OCI-LY3 (cell line): ENCODE data around the gene SECTM1.
"Not testable (repeated sequence)": the region's sequence is repeated elsewhere in the genome, so short reads cannot be mapped to it uniquely, and the experiment has no call there.

Source experiments
- H2AFZ ChIP-seq: fragments of 200-600, 300-600 bp; shearing (Covaris generic); 2 replicates; pipeline ENCODE4 v1.6.0; 2014; ENCODE audit warnings: antibody characterized with exemption, low read depth, low read length
- H3K27ac ChIP-seq: fragments of 200-600, 300-600 bp; sonication (generic); 2 replicates; pipeline ENCODE4 v1.5.1; 2014; ENCODE audit warnings: mild to moderate bottlenecking, low read length, moderate library complexity, mixed read lengths
- H3K27me3 ChIP-seq: fragments of 200-600, 300-600 bp; sonication (generic); 2 replicates; pipeline ENCODE4 v1.6.1; 2014; ENCODE audit warnings: low read depth, low read length, mixed read lengths
- H3K36me3 ChIP-seq: fragments of 200-600, 300-600 bp; sonication (generic); replicated peaks from 2 replicates; pipeline ENCODE3; 2014; ENCODE audit warnings: low read depth, low read length, mixed read lengths
- H3K4me1 ChIP-seq: fragments of 300-600, 200-600 bp; sonication (generic); 2 replicates; pipeline ENCODE4 v1.6.1; 2014; ENCODE audit warnings: low read length, mixed read lengths
- H3K4me2 ChIP-seq: fragments of 200-600, 300-600 bp; sonication (generic); 2 replicates; pipeline ENCODE4 v1.6.1; 2014; ENCODE audit warnings: low read length, mixed read lengths
- H3K4me3 ChIP-seq: fragments of 300-600, 200-600 bp; sonication (generic); 2 replicates; pipeline ENCODE4 v1.5.1; 2014; ENCODE audit warnings: antibody characterized with exemption, mild to moderate bottlenecking, low read length, moderate library complexity
- H3K79me2 ChIP-seq: fragments of 300-600, 200-600 bp; shearing (Covaris generic); 2 replicates; pipeline ENCODE4 v1.6.1; 2014; ENCODE audit warnings: mild to moderate bottlenecking, low read length, mixed read lengths
- H3K9ac ChIP-seq: fragments of 300-600, 200-600 bp; shearing (Covaris generic); 2 replicates; pipeline ENCODE4 v1.6.0; 2014; ENCODE audit warnings: mild to moderate bottlenecking, low read length, moderate library complexity
- H3K9me3 ChIP-seq: fragments of 200-600, 300-600 bp; shearing (Covaris generic); 2 replicates; pipeline ENCODE4 v1.6.1; 2014; ENCODE audit warnings: low read length, mixed read lengths; ENCODE audit not compliant: insufficient read depth
- H4K20me1 ChIP-seq: fragments of 200-600, 300-600 bp; sonication (generic); 2 replicates; pipeline ENCODE4 v1.6.1; 2016; ENCODE audit warnings: low read length, mixed read lengths; ENCODE audit not compliant: insufficient read depth
- EZH2phosphoT487 ChIP-seq: fragments of 200-600 bp; shearing (Covaris generic); IDR thresholded peaks from 2 replicates; pipeline ENCODE4 v1.6.1; 2018; ENCODE audit warnings: antibody characterized with exemption, mixed run types, low read depth
- TF ChIP-seq, protein P1 (sequence below): fragments of 200-600, 300-600 bp; sonication (generic); IDR thresholded peaks from 2 replicates; pipeline ENCODE4 v1.5.1; 2014; ENCODE audit warnings: antibody characterized with exemption, low read length, low read depth

Gene SECTM1

DNA sequence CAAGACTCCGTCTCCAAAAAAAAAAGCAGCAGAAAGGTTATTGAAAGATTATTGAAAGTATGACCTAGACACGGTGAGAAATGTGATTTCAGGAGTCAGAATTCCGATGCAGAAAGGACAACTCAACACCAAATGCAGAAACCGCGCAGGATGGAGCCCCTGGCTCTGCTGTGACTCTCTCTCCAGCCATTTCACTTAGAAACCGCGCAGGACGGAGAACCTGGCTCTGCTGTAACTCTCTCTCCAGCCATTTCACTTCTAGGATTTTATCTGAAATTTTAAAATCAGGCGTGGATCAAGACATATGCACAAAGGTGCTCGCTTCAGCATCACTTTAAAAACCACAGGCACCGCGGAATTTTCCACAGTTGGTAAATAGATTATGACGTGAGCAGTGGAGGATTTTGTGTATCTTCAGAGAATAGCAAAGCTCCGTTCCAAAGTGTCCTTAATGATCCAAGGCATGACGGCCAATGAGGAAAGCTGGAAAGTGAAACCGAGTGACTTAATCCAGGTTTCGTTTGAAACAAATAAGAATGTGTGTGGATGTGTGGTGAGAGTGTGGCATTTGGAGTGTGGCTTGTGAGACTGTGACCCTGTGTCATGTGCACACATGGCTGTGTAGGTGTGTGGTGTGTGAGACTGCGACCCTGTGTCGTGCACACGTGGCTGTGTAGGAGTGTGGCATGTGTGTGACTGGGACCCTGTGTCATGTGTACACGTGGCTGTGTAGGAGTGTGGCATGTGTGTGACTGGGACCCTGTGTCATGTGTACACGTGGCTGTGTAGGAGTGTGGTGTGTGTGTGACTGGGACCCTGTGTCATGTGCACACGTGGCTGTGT is 47.5 kb upstream of the SECTM1 start:
- Histone ChIP-seq H3K27ac (no peak overlapping the region), H3K27me3 (peaks cover 4% of the 10 kb centered on the region), H3K4me1 (no peaks in the 10 kb centered on the region), H3K9me3 (no peaks in the 10 kb centered on the region), H3K4me2 (no peak overlapping the region), H3K36me3 (no peaks in the 10 kb centered on the region), H3K4me3 (no peak overlapping the region), H3K9ac (no peak overlapping the region), H2AFZ (no peak overlapping the region), H3K79me2 (no peaks in the 10 kb centered on the region), H4K20me1 (no peaks in the 10 kb centered on the region)
- TF ChIP-seq, protein P1, sequence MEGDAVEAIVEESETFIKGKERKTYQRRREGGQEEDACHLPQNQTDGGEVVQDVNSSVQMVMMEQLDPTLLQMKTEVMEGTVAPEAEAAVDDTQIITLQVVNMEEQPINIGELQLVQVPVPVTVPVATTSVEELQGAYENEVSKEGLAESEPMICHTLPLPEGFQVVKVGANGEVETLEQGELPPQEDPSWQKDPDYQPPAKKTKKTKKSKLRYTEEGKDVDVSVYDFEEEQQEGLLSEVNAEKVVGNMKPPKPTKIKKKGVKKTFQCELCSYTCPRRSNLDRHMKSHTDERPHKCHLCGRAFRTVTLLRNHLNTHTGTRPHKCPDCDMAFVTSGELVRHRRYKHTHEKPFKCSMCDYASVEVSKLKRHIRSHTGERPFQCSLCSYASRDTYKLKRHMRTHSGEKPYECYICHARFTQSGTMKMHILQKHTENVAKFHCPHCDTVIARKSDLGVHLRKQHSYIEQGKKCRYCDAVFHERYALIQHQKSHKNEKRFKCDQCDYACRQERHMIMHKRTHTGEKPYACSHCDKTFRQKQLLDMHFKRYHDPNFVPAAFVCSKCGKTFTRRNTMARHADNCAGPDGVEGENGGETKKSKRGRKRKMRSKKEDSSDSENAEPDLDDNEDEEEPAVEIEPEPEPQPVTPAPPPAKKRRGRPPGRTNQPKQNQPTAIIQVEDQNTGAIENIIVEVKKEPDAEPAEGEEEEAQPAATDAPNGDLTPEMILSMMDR = no peak
- TF ChIP-seq EZH2phosphoT487 = no peak

DNA sequence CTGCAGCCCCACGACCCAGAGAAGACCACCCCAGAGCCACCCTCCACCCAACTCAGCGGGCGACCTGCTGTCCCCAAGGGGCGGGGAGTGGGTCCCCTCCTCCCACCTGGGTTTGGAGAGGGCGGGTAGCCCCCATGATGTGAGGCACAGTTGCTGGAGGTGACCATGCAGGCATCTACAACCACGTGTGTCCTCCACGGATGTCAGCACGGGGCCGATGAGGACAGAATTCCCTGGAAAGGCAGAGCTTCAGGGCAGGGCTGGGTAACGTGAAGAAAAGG is 45.1 kb upstream of the SECTM1 start:
- Histone ChIP-seq H3K27ac (no peak overlapping the region), H3K9me3 (no peaks in the 10 kb centered on the region), H3K27me3 (peaks cover 4% of the 10 kb centered on the region), H4K20me1 (no peaks in the 10 kb centered on the region), H3K9ac (no peak overlapping the region), H3K79me2 (no peaks in the 10 kb centered on the region), H3K4me2 (no peak overlapping the region), H3K4me3 (no peak overlapping the region), H3K36me3 (no peaks in the 10 kb centered on the region), H2AFZ (no peak overlapping the region), H3K4me1 (no peaks in the 10 kb centered on the region)
- TF ChIP-seq EZH2phosphoT487 = no peak
- TF ChIP-seq, protein P1 = no peak

DNA sequence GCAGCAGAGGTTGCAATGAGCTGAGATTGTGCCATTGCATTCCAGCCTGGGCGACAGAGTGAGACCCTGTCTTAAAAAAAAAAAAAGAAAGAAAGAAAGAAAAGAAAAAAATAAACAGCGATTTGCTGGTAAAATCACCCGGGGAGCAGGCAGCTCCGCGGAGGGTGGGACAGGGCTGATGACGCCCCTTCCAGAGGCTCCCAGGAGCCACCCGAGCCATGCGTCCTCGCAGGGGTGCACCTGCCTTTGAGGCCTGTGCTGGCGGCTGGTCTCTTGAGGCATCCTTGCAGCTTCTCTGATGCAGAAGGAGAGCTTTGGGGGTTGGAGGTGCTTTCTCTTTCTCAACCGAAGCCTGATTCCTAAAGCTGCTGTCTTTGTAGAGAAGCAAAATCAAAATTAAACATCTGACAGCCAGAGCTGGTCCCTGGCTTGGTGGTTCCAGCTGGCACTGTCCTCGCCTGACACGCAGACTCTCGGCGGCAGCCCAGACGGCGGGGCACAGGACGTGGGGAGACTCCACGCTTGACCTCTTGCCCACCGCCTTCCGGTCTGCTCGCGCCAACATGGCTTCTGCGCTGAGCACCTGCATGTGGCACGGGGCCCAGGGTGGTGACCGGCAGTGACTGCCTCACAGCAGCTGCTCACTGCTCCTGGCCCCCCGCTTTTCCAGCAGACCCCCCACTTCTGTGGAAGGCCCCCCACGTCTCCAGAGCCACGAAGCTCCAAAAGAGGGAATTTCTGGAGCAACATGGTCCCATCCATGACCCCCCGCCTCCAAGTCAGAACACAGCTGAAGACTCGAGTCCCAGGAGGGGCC is 44.6 kb upstream of the SECTM1 start:
- Histone ChIP-seq H3K4me3 (no peak overlapping the region), H3K27ac (no peak overlapping the region), H3K79me2 (no peaks in the 10 kb centered on the region), H3K4me1 (no peaks in the 10 kb centered on the region), H3K36me3 (no peaks in the 10 kb centered on the region), H3K9me3 (no peaks in the 10 kb centered on the region), H2AFZ (no peak overlapping the region), H3K27me3 (peaks cover 4% of the 10 kb centered on the region), H3K9ac (no peak overlapping the region), H3K4me2 (no peak overlapping the region), H4K20me1 (no peaks in the 10 kb centered on the region)
- TF ChIP-seq, protein P1 = no peak
- no peak for TF ChIP-seq EZH2phosphoT487

DNA sequence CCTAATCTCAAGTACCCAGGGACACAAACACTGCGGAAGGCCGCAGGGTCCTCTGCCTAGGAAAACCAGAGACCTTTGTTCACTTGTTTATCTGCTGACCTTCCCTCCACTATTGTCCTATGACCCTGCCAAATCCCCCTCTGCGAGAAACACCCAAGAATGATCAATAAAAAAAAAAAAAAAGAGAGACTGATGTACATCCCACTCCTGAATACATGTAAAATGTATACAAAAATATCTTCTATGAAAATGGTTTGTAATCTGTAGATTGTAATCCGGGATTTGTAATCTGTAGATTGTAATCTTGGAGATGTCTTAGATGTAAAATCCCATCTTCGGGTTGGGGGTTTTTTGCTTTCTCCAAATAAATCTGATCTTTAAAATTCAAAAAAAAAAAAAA is 43.7 kb upstream of the SECTM1 start:
- H3K4me3 ChIP-seq, H3K36me3 ChIP-seq, H3K27ac ChIP-seq, H4K20me1 ChIP-seq, H3K9ac ChIP-seq, H3K9me3 ChIP-seq, H3K4me1 ChIP-seq, H3K79me2 ChIP-seq, H2AFZ ChIP-seq, H3K27me3 ChIP-seq, H3K4me2 ChIP-seq: not testable (repeated sequence)
